ENCODE results near the gene BBS1.
"Not testable (repeated sequence)": the region's sequence is repeated elsewhere in the genome, so short reads cannot be mapped to it uniquely, and the experiment has no call there.

Gene BBS1

DNA sequence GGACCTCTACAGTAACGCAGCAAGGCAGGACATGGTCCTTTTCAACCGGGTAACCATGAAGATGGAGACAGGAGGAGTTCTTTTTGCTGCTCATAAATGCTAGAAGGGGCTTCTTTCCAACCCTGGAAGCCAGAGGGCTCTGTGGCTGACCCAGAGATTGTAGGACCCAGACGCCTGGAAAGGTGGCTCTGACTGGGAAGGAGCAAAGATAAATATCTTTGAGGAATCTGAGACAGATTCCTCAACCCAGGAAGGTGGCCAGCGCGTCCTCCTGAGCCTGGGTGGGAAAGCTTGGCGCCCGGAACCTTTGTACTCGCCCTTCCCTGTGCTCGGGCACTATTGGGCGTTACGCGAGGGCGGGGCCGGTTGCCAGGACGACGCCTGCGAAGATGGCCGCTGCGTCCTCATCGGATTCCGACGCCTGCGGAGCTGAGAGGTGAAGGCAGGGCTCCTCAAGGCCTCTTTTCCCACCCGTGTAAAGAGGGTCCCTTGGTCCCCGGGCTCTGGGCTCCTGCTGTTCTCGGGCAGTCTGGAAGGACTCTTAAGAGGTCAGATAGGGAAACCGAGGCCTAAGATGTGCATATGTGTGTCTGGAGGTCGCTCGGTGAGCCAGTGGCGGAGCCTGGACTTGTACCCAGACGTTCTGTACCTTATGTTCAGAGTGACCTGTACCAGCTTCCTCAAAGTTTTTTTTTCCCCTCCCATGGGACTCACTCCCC, at the start of gene BBS1:
Gene BBS1 (plus strand): TSS at position 365 of the 719 bp plus-strand sequence. CDS start 25 bp downstream, at position 390.
- TF ChIP-seq CTCF (conservative IDR thresholded peaks at IDR 0.05; ENCODE audit: control insufficient read depth, insufficient read depth, low read depth, low read length) = no peak
- peak within 1 kb of the TSS; percentile 99 for H3K4me3 ChIP-seq (ENCODE audit: control insufficient read depth, low read depth, low read length)
- DNase-seq (ENCODE audit: low read depth) = peak; percentile 69

- TF ChIP-seq CTCF (conservative IDR thresholded peaks at IDR 0.05; ENCODE audit: control insufficient read depth, insufficient read depth, low read depth, low read length) = no peak
- no peak overlapping the region for H3K4me3 ChIP-seq (ENCODE audit: control insufficient read depth, low read depth, low read length)
- DNase-seq (ENCODE audit: low read depth) = no peak
Observed at GRCh38 chr11:66462010-66462409, 48.4 kb upstream of the BBS1 start.

DNA sequence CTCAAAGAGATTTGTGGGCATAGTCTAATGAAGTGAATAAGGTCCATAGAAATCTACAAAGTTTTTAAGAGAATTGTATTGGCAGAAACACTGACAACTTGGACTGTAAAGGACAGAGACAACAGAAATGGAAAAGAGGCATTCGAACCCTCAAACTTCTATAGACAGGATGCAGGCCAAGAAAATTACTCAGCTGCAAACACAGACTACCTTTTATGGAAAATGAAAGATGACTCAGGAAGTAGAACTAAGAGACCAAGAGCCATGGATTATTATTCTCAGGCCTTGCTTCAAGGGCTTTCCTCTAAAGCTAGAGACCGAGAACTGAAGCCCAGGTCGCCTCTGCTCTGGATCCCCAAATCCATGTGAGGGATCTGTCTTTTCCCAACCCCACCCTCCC, 47.5 kb upstream of the BBS1 start:
- no peak for DNase-seq (ENCODE audit: low read depth)
- TF ChIP-seq CTCF (conservative IDR thresholded peaks at IDR 0.05; ENCODE audit: control insufficient read depth, insufficient read depth, low read depth, low read length) = no peak
- no peak overlapping the region for H3K4me3 ChIP-seq (ENCODE audit: control insufficient read depth, low read depth, low read length)

DNA sequence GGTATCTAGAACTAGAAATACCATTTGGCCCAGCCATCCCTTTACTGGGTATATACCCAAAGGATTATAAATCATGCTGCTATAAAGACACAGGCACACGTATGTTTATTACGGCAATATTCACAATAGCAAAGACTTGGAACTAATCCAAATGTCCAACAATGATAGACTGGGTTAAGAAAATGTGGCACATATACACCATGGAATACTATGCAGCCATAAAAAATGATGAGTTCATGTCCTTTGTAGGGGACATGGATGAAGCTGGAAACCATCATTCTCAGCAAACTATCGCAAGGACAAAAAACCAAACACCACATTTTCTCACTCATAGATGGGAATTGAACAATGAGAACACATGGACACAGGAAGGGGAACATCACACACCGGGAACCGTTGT, 46.3 kb upstream of the BBS1 start:
- H3K4me3 ChIP-seq (ENCODE audit: control insufficient read depth, low read depth, low read length); DNase-seq (ENCODE audit: low read depth): not testable (repeated sequence)

- no peak for DNase-seq (ENCODE audit: low read depth)
- no peak for TF ChIP-seq CTCF (conservative IDR thresholded peaks at IDR 0.05; ENCODE audit: control insufficient read depth, insufficient read depth, low read depth, low read length)
- H3K4me3 ChIP-seq (ENCODE audit: control insufficient read depth, low read depth, low read length) = no peak overlapping the region
Observed at GRCh38 chr11:66464916-66465315, 45.5 kb upstream of the BBS1 start.

DNA sequence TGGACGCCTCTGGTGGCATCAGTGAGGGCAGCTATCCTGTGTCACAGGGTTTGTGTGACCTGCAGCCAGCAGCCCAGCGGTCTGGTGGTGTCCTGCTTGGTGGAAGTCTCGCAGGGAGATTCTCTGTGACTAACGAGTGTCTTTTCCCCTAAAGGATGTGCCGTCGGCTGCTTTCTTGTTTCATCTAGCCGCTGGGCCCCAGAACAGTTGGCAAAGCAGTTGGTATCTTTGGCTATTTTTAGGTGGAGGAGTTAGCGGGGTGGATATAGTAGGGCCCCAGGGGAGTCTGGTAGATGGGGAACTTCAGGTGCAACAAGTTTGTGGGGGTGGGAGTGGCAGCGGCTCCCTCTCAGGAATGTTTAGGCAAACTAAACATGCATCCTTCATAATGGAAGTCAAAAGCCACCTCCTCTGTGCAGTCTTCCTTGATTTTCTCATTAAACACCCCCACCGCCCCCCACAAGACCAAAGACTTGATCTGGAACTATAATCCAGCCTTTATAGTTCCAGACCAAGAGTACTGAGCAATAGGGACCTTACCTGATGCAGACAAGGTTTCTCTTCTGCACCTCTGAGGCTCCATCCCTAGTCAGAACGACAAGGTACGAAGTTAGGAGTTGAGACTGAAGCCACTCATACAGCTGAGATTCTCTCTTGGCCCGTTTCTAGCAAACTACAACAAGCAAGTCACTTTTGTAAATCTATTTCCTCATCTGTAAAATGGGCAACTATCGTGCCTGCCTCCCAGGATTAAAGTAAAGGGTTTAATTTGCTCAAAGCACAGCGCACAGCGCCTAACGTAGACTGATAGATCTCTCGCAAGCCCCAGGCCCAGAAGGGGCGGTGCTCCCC, 44.8 kb upstream of the BBS1 start:
- peak overlapping the region; percentile 62 for H3K4me3 ChIP-seq (ENCODE audit: control insufficient read depth, low read depth, low read length)
- TF ChIP-seq CTCF (conservative IDR thresholded peaks at IDR 0.05; ENCODE audit: control insufficient read depth, insufficient read depth, low read depth, low read length) = no peak
- no peak for DNase-seq (ENCODE audit: low read depth)
